Measurements from ENCODE around the gene GORAB.

GRCh38 chr1:170598618-170599017 is 66.7 kb downstream of the GORAB start:
- TF ChIP-seq CTCF (IDR thresholded peaks at IDR 0.05; ENCODE audit: insufficient read depth, low read depth, low read length), result no peak
- no peak for TF ChIP-seq EZH2 (IDR thresholded peaks at IDR 0.05; ENCODE audit: insufficient read depth, low read length)

Measured in astrocyte (in vitro differentiated cells and primary cell).